Heart left ventricle (tissue), 13 donors: Measurements from ENCODE around the gene BBS1.

ENCODE experiments used
- CTCF ChIP-seq, 12 donors: fragments of 200-600 bp; sonication (generic) in 4 of 12; IDR thresholded peaks; one replicate each; pipeline versions ENCODE4 v1.5.0 to v1.8.0; 2018 to 2022; ENCODE audit warnings: antibody characterized with exemption in 12 of 12, mild to moderate bottlenecking in 5 of 12
- POLR2A ChIP-seq, 2 donors: fragments of 450-650 bp; IDR thresholded peaks; one replicate each; pipeline ENCODE4 v1.6.1; 2017; ENCODE audit warnings: antibody characterized with exemption in 2 of 2, mild to moderate bottlenecking in 2 of 2, moderate library complexity in 2 of 2
- donor health status: ischemic (EF 13 %, LVEDD 7.1; RV severe dilation, severe dysfunction).
- donor health status: DM: no; HTN: yes; CAD: no.
- donor health status: DM: no; HTN: no; CAD: no.
- donor health status: ischemic (EF 25% LVEDD 6.9; RV normal size, moderate dysfunction).
- donor health status: ischemic (EF 25% LVEDD 5.7; RV mildly dilated, moderate dysfunction).
- donor health status: ischemic (EF 35%, LVEDD 5.7; RV mildly dilated, moderate dysfunction).
- donor health status: nonischemic (EF 11% LVEDD 7.7; RV severe dilation, severe dysfunction).
- donor health status: DM: yes; HTN: yes; CAD: no.
- donor health status: PGD.
- donor health status: ischemic (EF 29% LVEDD 5.4; RV normal size, mild dysfunction).
- donor health status: nonischemic (EF 23%, LVEDD 6.1; RV moderate dilation, normal function).

- TF ChIP-seq CTCF (IDR thresholded peaks at IDR 0.05) (no peak), POLR2A (IDR thresholded peaks at IDR 0.05) (no peak)
These were observed 13.2 kb downstream of the BBS1 start for GRCh38 chr11:66523611-66524010.
